A549 treated with GW870086 at 1 μM for 4 hours (cell line): ENCODE measurements around the gene EFHB. TPM values are rescaled to one million over a fixed set of nuclear protein-coding genes. Genes with fewer than 3 reads are reported as not detected.

Experiments
- total RNA-seq: library from RNA; stranded (reverse); fragments of 200-300 nt; extraction: Qiagen RNA extraction; gene quantifications from 5 replicates; pipeline ENCODE4 v1.2.3, GENCODE V29; 2022; ENCODE audit warnings: low read depth

EFHB gene
- 0.94 to 1.5 TPM (median 1.3 TPM) in 5 replicates for total RNA-seq

GRCh38 chr3:19934098-19934566 is at the start of gene EFHB:
TSS of gene EFHB (minus strand) at chr3:19934217. CDS start at chr3:19934018, 199 bp downstream.

DNA sequence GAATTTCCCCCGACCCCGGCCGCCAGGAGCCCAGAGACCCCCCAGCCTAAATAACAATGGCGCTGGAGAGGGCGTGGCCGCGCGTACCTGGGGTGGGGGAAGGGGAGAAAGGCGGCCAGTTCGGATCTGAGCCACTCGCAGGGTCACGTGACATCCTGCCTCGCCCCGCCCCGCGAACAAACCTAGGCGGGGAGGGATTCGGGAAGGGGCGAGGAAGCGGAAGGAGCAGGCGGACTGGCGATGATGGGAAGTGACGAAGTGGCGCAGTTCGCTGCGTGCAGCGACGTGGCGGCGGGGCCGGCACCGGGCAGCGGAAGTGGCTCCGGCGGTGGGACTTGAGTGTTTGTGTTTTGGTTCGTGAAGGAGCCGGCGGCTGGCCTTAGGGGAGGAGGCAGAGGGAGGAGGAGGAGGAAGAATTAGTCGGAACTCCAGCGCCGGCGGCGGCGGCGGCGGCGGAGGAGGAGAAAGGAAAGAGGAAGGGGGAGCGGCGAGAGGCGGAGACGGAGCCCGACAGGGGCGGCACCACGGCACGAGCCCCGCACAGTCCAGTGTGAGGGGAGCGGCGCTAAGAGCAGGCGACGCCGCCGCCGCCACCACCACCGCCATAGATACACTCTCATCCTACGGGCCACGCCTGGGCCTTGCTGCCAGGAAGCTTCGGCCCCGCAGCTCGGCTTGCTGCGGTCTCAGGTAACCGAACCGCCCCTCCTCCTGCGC is 13.0 kb upstream of the EFHB start, which contains the start of gene RAB5A:
RAB5A (plus strand) TSS at position 266 of the 717 bp plus-strand sequence. CDS start 3,802 bp downstream, outside the sequence.

Other genes starting within 250 kb of the EFHB start
- gene RAB5A, start 12.9 kb upstream of the EFHB start, total RNA-seq: 34.4 to 63.2 TPM (median 51.2 TPM) in 5 replicates
- not detected in 5 replicates for gene PP2D1, start 78.0 kb upstream of the EFHB start, total RNA-seq
- 6.6 to 7.3 TPM (median 7.1 TPM) in 5 replicates for gene KAT2B, start 106.2 kb upstream of the EFHB start, total RNA-seq